B cell (primary cell): ENCODE measurements around the gene PIK3R1. TPM values are rescaled to one million over a fixed set of nuclear protein-coding genes. Genes with fewer than 3 reads are reported as not detected.

Source experiments
- ATAC-seq: fragments of 200-7000 bp; cut with Tn5 transposase; one replicate; pipeline ENCODE4 v1.10.0; 2021; ENCODE audit warnings: low read depth, mild to moderate bottlenecking, moderate number of reproducible peaks, moderate library complexity
- CTCF ChIA-PET: fragments of 350-600 bp; sonication (Branson Sonifier 250); formaldehyde crosslinking; loops from one replicate; lab custom pipeline; 2021; ENCODE audit warnings: antibody characterized with exemption, inconsistent platforms; lab: Charles Lee
- POLR2A ChIA-PET: fragments of 350-600 bp; sonication (Branson Sonifier 250); formaldehyde crosslinking; loops from one replicate; lab custom pipeline; 2021; ENCODE audit warnings: antibody characterized with exemption; lab: Charles Lee
- DNase-seq: peaks from one replicate; pipeline ENCODE4 v3.0.0; 2013
- H2AFZ ChIP-seq: 2 replicates; pipeline ENCODE4 v1.6.1; 2012; ENCODE audit warnings: mild to moderate bottlenecking, low read depth, low read length; ENCODE audit not compliant: insufficient read depth, poor library complexity, severe bottlenecking
- H3K27ac ChIP-seq, 2 donors: 1 replicate in 1 of 2; 2 replicates in 1 of 2; pipeline ENCODE4 v1.5.1; 2012 to 2013; ENCODE audit warnings: low read length in 2 of 2, mild to moderate bottlenecking in 2 of 2, moderate library complexity in 1 of 2
- H3K27me3 ChIP-seq, 4 experiments: fragments of 200-600 bp in 1 of 4; sonication (generic) in 1 of 4; replicated peaks in 1 of 4; 1 replicate in 2 of 4; 2 replicates in 2 of 4; pipeline versions ENCODE4 v1.6.1 to v1.7.0; 2013 to 2016; ENCODE audit warnings: low read length in 3 of 4, mild to moderate bottlenecking in 2 of 4, mixed read lengths in 1 of 4, moderate library complexity in 1 of 4; ENCODE audit not compliant: insufficient read depth in 4 of 4, control insufficient read depth in 3 of 4; ENCODE audit errors: control extremely low read depth in 1 of 4
- H3K36me3 ChIP-seq, 2 experiments: replicated peaks in 1 of 2; 1 replicate in 1 of 2; 2 replicates in 1 of 2; pipeline versions ENCODE4 v1.6.1 to v1.7.1; 2013; ENCODE audit warnings: low read length in 1 of 2; ENCODE audit not compliant: insufficient read depth in 2 of 2, control insufficient read depth in 1 of 2; ENCODE audit errors: control extremely low read depth in 1 of 2, extremely low read depth in 1 of 2
- H3K4me1 ChIP-seq, 2 donors: fragments of 200-600 bp in 1 of 2; sonication (generic) in 1 of 2; 1 replicate in 1 of 2; 2 replicates in 1 of 2; pipeline versions ENCODE4 v1.5.1 to v1.6.1; 2013 to 2017; ENCODE audit warnings: low read length in 2 of 2; ENCODE audit not compliant: control insufficient read depth in 2 of 2, insufficient read depth in 2 of 2
- H3K4me2 ChIP-seq: replicated peaks from 2 replicates; pipeline ENCODE3; 2012; ENCODE audit warnings: mild to moderate bottlenecking, low read depth, low read length; ENCODE audit not compliant: poor library complexity, severe bottlenecking
- H3K4me3 ChIP-seq, 5 experiments: fragments of 200-600 bp in 1 of 5; sonication (generic) in 1 of 5; 1 replicate in 3 of 5; 2 replicates in 2 of 5; pipeline versions ENCODE4 v1.5.1 to v1.7.0; 2011 to 2016; ENCODE audit warnings: low read length in 4 of 5, mild to moderate bottlenecking in 4 of 5, low read depth in 2 of 5, control low read depth in 1 of 5, moderate library complexity in 1 of 5; ENCODE audit not compliant: insufficient read depth in 1 of 5; ENCODE audit errors: control extremely low read depth in 1 of 5, extremely low read depth in 1 of 5
- H3K79me2 ChIP-seq: fragments of 200-600 bp; sonication (generic); one replicate; pipeline ENCODE4 v1.6.0; 2016; ENCODE audit warnings: low read length; ENCODE audit not compliant: control insufficient read depth, insufficient read depth
- H3K9ac ChIP-seq: fragments of 200-600 bp; sonication (generic); 2 replicates; pipeline ENCODE4 v1.6.1; 2017; ENCODE audit warnings: mild to moderate bottlenecking, low read length, moderate library complexity
- H3K9me3 ChIP-seq, 3 donors: one replicate each; pipeline versions ENCODE4 v1.6.1 to v1.7.1; 2013; ENCODE audit warnings: low read length in 2 of 3; ENCODE audit not compliant: control insufficient read depth in 2 of 3, insufficient read depth in 1 of 3; ENCODE audit errors: control extremely low read depth in 1 of 3
- H4K20me1 ChIP-seq: 2 replicates; pipeline ENCODE4 v1.6.0; 2012; ENCODE audit warnings: mild to moderate bottlenecking, low read length; ENCODE audit not compliant: insufficient read depth, control insufficient read depth, poor library complexity, severe bottlenecking
- H3K27ac Mint-ChIP-seq: one replicate; pipeline ENCODE4 v1.8.0; 2021; ENCODE audit warnings: mixed read lengths
- H3K27me3 Mint-ChIP-seq: one replicate; pipeline ENCODE4 v1.8.0; 2021; ENCODE audit warnings: mixed read lengths
- H3K4me1 Mint-ChIP-seq: one replicate; pipeline ENCODE4 v1.8.0; 2021; ENCODE audit warnings: mixed read lengths
- H3K4me3 Mint-ChIP-seq: one replicate; pipeline ENCODE4 v1.8.0; 2021; ENCODE audit warnings: mixed read lengths
- H3K9me3 Mint-ChIP-seq: one replicate; pipeline ENCODE4 v1.8.0; 2022; ENCODE audit warnings: mixed read lengths; ENCODE audit not compliant: insufficient read depth
- EZH2 ChIP-seq: IDR thresholded peaks from 2 replicates; pipeline ENCODE4 v1.6.1; 2012; ENCODE audit warnings: borderline replicate concordance, low read depth, mild to moderate bottlenecking, moderate library complexity, low read length; ENCODE audit not compliant: insufficient read depth, poor library complexity, severe bottlenecking
- WGBS: methylation state at CpG from one replicate; pipeline ENCODE4 v1.1.5; 2013; ENCODE audit warnings: missing lambda C conversion rate; ENCODE audit not compliant: insufficient coverage; 5-methylcytosine and 5-hydroxymethylcytosine counted together
- intact Hi-C: fragments of 100-400 bp; cut with micrococcal nuclease; formaldehyde crosslinking; loops from one replicate; pipeline ENCODE4 v1.10.0; 2022
- polyA plus RNA-seq: library from polyadenylated mRNA; depleted of rRNA; stranded (reverse); fragments of >200 nt; gene quantifications from 2 replicates; pipeline ENCODE4 v1.2.3, GENCODE V29; 2012
- total RNA-seq, 2 donors: library from RNA; stranded (reverse); fragments of 120-200 nt in 1 of 2; gene quantifications; 1 replicate in 1 of 2; 2 replicates in 1 of 2; pipeline versions ENCODE4 v1.2.3 to v1.2.4, GENCODE V29; 2013 to 2022
- TF ChIP-seq, protein P1 (sequence below): fragments of 200-600 bp; IDR thresholded peaks from one replicate; pipeline ENCODE4 v1.8.0; 2022; ENCODE audit warnings: antibody characterized with exemption, mild to moderate bottlenecking

The PIK3R1 gene
- total and polyA plus RNA-seq, 2 donors (not counting 1 experiment from before 2014, with no cell fraction given), result 5.6 to 63.8 TPM

DNA sequence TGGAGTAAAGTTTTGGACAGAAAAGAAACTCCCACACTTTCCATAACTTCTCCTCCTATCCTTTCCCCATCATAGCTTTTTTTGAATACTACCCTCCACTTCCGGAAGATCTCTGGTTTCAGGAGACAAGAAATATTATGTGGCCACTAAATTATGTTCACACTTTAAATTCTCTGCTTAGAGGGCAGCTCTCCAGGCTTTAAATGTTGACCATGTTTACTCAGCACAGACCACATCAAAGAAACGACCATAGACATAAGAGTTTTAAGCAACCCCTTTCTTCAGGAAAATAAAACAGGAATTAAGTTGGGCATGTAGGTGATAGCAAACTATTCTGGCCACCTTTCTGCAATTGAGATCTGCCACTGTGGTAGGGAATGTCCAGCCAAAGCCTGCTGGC is 97.8 kb downstream of the PIK3R1 start:
- ChIA-PET POLR2A (no interaction called here), CTCF (no interaction called here)
- intact Hi-C loops, result no loop called here
- H3K79me2 ChIP-seq, result no peaks in the 10 kb centered on the region
- H3K36me3 ChIP-seq, result no peaks in the 10 kb centered on the region
- H3K4me3 ChIP-seq, result no peak overlapping the region
- no peak overlapping the region for H3K4me2 ChIP-seq
- no peaks in the 10 kb centered on the region for H3K9me3 ChIP-seq
- no CpG with 5 or more reads among the region's 2 CpGs for WGBS
- no peak overlapping the region for H3K27ac ChIP-seq
- no peak overlapping the region for H3K4me3 Mint-ChIP-seq
- no peaks in the 10 kb centered on the region for H3K27me3 Mint-ChIP-seq
- no peak overlapping the region for H3K27ac Mint-ChIP-seq
- no peak for ATAC-seq
- no peaks in the 10 kb centered on the region for H4K20me1 ChIP-seq
- peaks cover 8 to 9% of the 10 kb centered on the region in 2 donors for H3K4me1 ChIP-seq
- H2AFZ ChIP-seq, result no peak overlapping the region
- peaks cover 3% of the 10 kb centered on the region for H3K9me3 Mint-ChIP-seq
- no peak for DNase-seq
- H3K27me3 ChIP-seq, result no peaks in the 10 kb centered on the region
- no peak overlapping the region for H3K9ac ChIP-seq
- peaks cover 12% of the 10 kb centered on the region for H3K4me1 Mint-ChIP-seq
- TF ChIP-seq, protein P1, sequence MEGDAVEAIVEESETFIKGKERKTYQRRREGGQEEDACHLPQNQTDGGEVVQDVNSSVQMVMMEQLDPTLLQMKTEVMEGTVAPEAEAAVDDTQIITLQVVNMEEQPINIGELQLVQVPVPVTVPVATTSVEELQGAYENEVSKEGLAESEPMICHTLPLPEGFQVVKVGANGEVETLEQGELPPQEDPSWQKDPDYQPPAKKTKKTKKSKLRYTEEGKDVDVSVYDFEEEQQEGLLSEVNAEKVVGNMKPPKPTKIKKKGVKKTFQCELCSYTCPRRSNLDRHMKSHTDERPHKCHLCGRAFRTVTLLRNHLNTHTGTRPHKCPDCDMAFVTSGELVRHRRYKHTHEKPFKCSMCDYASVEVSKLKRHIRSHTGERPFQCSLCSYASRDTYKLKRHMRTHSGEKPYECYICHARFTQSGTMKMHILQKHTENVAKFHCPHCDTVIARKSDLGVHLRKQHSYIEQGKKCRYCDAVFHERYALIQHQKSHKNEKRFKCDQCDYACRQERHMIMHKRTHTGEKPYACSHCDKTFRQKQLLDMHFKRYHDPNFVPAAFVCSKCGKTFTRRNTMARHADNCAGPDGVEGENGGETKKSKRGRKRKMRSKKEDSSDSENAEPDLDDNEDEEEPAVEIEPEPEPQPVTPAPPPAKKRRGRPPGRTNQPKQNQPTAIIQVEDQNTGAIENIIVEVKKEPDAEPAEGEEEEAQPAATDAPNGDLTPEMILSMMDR, result no peak

- ChIA-PET CTCF (no interaction called here), POLR2A (no interaction called here)
- no peak overlapping the region for H3K4me3 Mint-ChIP-seq
- peaks cover 3% of the 10 kb centered on the region for H3K9me3 Mint-ChIP-seq
- Histone ChIP-seq H3K27me3 (no peaks in the 10 kb centered on the region), H3K36me3 (no peaks in the 10 kb centered on the region), H3K4me2 (no peak overlapping the region), H3K4me1 (peaks cover 8 to 9% of the 10 kb centered on the region in 2 donors), H3K9ac (no peak overlapping the region), H3K4me3 (no peak overlapping the region), H2AFZ (no peak overlapping the region), H4K20me1 (no peaks in the 10 kb centered on the region), H3K9me3 (peaks cover 0 to 5% (median 0%) of the 10 kb centered on the region in 3 donors), H3K27ac (no peak overlapping the region), H3K79me2 (no peaks in the 10 kb centered on the region)
- no peak for TF ChIP-seq EZH2
- TF ChIP-seq, protein P1, result no peak
- WGBS, result 93% methylated on average over 1 of the region's 2 CpGs
- no peak for ATAC-seq
- H3K27me3 Mint-ChIP-seq, result no peaks in the 10 kb centered on the region
- H3K27ac Mint-ChIP-seq, result no peak overlapping the region
- peaks cover 12% of the 10 kb centered on the region for H3K4me1 Mint-ChIP-seq
- no peak for DNase-seq
- intact Hi-C loops, result no loop called here
Measured at GRCh38 chr5:68314465-68314864, 98.9 kb downstream of the PIK3R1 start.
